Measurements from ENCODE around the gene TWF2.

TWF2 gene

GRCh38 chr3:52237006-52237656, 1.8 kb downstream of the TWF2 start:
- no peak for DNase-seq

GRCh38 chr3:52236424-52236886, 2.5 kb downstream of the TWF2 start:
- no peak for DNase-seq

- no peak for DNase-seq
These were observed 4.2 kb downstream of the TWF2 start for GRCh38 chr3:52234516-52235447.

DNA sequence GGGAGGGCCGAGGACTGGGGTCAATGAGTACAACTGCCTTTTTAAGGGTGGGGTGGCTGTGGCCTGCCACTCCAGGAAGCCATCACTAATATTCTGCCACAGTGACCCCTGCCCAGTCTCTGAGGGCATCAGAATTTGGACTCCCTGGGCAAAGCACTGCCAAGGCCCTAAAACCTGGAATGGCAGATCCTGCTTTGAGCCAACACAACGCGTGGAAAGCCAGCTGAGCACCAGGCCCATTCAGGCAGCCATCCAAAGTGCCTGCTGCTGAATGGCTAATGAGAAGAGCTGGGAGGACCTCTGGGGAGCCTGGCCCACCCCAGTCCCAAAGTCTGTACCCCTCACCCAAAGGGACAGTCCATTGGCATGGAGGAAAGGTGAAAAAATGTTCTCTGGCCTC, 5.0 kb downstream of the TWF2 start:
- DNase-seq: no peak

DNA sequence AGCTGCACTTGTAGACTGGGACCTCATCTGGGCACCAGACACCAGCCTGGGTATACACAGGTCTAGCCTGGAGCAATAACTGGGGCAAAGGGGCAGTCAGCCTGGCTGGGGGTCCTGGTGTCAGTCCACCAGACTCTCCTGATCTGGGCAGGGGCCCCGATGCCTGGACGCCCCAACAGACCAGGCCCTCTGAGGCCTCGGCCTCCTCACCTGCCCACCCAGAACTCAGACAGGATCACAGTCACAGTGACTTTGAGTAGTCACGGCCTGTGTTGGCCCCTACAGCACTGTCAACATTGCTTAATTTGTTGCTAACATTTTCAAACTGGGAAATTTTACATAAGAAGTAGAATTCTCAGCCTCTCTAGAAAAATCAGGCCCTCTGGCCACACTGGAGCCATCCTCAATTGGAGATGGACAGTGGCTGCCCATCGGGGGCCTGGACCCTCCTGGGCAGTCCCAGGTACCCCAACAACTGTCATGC, 5.8 kb downstream of the TWF2 start:
- no peak for DNase-seq

DNA sequence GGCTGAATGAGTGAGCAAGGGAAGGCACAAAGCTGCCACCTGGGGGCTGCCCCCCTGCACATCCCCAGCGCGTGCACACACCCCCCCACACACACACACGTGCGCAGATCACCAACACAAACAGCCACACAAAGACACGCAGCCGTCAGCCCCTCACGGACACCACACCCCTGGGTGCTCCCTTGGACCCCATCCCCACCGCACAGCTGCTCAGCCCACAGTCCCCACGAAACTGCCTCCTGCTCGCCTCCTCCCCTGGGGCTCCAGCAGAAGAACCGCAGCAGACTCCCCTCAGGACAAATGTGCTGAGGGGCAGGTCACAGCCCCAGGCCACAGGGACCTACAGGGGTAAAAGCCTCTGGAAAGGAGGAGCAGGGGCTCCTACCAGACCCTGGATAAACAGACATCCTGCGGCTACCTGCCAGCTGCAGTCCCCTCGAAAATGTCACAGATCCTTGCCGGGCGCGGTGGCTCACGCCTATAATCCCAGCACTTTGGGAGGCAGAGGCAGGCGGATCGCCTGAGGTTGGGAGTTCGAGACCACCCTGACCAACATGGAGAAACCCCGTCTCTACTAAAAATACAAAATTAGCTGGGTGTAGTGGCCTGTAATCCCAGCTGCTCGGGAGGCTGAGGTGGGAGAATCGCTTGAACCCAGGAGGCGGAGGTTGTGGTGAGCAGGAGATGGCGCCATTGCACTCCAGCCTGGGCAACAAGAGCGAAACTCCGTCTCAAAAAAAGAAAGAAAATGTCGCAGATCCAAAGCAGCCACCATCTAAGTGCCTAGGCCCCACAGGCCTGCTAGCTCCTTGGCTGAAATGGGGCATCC, 6.5 kb downstream of the TWF2 start:
- DNase-seq: no peak

DNA sequence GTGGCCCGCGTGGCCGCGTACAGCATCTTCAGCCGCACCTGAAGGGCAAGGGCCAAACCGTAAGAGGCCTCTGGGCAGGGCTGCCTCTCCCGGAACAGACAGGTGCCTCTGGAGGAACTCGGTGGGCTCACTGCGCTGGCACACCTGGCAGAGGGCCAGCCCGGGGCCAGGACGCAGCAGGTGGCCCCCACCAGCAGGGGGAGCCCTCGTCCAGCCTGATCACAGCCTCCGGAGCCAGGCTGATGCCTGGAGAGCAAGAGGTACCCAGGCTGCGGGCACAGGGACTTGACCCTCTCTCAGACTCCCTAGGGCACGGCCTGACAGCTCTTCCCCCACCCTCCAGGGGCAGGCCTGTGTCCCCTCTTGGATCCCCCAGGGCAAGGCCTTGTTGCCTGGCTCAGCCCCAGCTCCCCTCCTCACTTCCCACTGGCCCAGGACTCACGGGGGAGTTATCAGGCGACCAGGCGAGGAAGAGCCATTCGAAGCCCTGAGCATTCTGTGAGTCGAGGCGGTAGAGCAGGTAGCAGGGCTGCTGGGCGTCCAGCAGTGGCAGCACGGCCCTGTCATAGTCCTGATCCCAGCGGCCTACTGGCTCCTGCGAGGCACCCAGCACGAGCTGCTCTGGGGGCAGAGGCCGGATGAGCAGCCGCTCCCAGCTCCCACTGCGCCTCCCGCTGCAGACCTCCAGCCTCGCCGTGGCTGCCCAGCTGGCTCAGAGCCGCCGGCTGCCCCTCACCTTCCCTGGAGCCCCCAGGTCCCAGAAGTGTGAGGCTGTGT, 7.3 kb downstream of the TWF2 start:
- DNase-seq: no peak

- DNase-seq: no peak
These were observed 8.0 kb downstream of the TWF2 start for GRCh38 chr3:52230889-52231499.

DNA sequence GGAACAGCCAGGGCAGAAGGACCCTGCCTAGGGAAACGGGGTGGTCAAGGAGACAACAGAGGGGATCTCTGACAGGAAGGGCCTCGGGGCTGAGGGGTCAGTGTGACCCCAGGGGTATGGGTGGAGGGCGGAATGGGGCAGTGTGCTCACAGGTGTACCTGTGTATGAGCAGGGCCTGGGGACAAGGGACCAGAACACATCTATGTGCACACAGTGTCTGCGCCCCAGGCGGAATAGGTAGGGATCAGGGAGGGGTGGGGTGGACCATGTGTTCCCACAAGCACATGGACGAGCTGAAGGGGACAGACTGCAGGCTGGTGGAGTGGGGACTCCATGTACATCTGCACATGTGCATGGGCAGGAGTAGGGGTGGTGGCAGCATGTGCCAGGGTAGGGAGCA, 8.5 kb downstream of the TWF2 start:
- DNase-seq: no peak

GRCh38 chr3:52229656-52230055, 9.3 kb downstream of the TWF2 start:
- no peak for DNase-seq

- DNase-seq: no peak
These were observed 10.1 kb downstream of the TWF2 start for GRCh38 chr3:52228751-52229291.

DNA sequence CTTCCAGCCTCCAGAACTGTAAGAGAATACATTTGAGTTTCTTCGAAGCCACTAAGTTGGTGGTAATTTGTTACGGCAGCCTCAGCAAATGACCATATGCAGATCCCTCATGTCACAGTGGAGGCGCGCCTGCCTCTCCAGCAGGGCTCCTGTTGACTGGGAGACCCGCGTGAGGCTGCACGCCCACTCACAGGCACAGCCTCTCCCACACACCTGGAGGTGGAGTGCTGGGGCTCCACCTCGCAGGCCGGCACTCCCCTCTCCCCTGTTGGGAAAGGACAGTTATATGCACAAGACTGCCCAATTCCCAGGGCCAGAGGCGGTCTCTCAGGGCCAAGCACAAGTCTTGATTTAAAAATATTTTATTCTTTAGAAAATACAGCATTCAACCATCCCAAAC, 10.7 kb downstream of the TWF2 start:
- no peak for DNase-seq

- DNase-seq: no peak
These were observed 11.2 kb downstream of the TWF2 start for GRCh38 chr3:52227766-52228165.

GRCh38 chr3:52227117-52227516, 11.8 kb downstream of the TWF2 start:
- DNase-seq: no peak

DNA sequence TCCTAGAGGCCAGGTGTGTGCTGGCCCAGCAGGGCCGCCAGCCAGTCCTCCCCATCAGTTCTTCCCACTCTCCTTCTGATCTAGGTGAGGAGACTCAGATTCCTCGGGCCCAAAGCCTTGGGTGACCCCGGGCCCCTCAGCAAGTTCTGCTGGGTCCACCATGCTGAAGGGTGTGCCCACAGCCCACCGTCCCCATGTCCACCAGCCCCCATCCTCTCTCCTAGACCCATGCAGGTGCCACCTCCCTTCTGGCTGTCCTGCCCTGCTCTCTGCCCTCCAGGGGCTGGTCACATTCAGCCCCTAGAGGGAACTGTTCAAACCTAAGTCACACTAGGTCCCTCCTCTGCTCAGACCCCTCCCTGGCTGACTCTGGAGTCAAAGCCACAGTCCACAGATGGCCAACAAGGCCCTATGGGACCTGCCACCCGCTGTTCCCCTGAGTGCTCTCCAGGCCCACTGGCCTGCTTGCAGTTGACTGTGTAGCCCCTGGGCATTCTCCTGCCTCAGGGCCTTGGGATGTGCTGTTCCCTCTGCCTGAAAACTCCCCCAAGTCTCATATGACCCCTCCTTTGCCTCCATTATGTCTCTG, 12.6 kb downstream of the TWF2 start:
- DNase-seq: no peak

- no peak for DNase-seq
These were observed 13.3 kb downstream of the TWF2 start, which contains the start of gene TLR9 for GRCh38 chr3:52225452-52226228. TSS of gene TLR9 (minus strand) at chr3:52225645. CDS start at chr3:52225529, 116 bp downstream.

GRCh38 chr3:52223449-52224408, 15.2 kb downstream of the TWF2 start:
- no peak for DNase-seq

- no peak for DNase-seq
These were observed 16.4 kb downstream of the TWF2 start for GRCh38 chr3:52222319-52223221.

Data from NCI-H2107 (cell line).